MCF 10A (cell line): ENCODE results near the gene LIN7C. TPM values are rescaled to one million over a fixed set of nuclear protein-coding genes. Genes with fewer than 3 reads are reported as not detected.

Experiments
- BruUV-seq: library from RNA; stranded (reverse); fragments of 400-500 nt; replicated peaks from 2 replicates; lab custom pipeline; 2021; lab: Mats Ljungman, UMichigan
- CTCF ChIA-PET: fragments of 300-600 bp; sonication (Branson Sonifier 250); formaldehyde crosslinking; extraction: SDS; loops from one replicate; lab custom pipeline; 2021; ENCODE audit warnings: antibody characterized with exemption, inconsistent platforms; lab: Yijun Ruan, JAX
- POLR2A ChIA-PET: fragments of 300-600, 350-650 bp; sonication (Branson Sonifier 250); formaldehyde crosslinking; extraction: SDS; loops from one replicate; lab custom pipeline; 2020; ENCODE audit warnings: antibody characterized with exemption, inconsistent platforms; lab: Yijun Ruan, JAX
- DNase-seq: peaks from one replicate; pipeline ENCODE4 v3.0.0-alpha.2; 2018; ENCODE audit not compliant: unreplicated experiment
- H3K27ac Mint-ChIP-seq: one replicate; pipeline ENCODE4 v1.8.0; 2022; ENCODE audit warnings: mild to moderate bottlenecking, low read depth, mixed read lengths; ENCODE audit not compliant: unreplicated experiment
- H3K27me3 Mint-ChIP-seq: one replicate; pipeline ENCODE4 v1.8.0; 2022; ENCODE audit warnings: mixed read lengths; ENCODE audit not compliant: insufficient read depth, unreplicated experiment
- H3K36me3 Mint-ChIP-seq: one replicate; pipeline ENCODE4 v1.8.0; 2022; ENCODE audit warnings: mild to moderate bottlenecking, moderate library complexity, mixed read lengths; ENCODE audit not compliant: insufficient read depth, unreplicated experiment
- H3K4me1 Mint-ChIP-seq: one replicate; pipeline ENCODE4 v1.8.0; 2022; ENCODE audit warnings: mixed read lengths; ENCODE audit not compliant: insufficient read depth, unreplicated experiment
- H3K4me3 Mint-ChIP-seq: one replicate; pipeline ENCODE4 v1.8.0; 2022; ENCODE audit warnings: mild to moderate bottlenecking, moderate library complexity, mixed read lengths; ENCODE audit not compliant: unreplicated experiment
- H3K9me3 Mint-ChIP-seq: one replicate; pipeline ENCODE4 v1.8.0; 2022; ENCODE audit warnings: mixed read lengths; ENCODE audit not compliant: unreplicated experiment
- intact Hi-C: fragments of 100-400 bp; cut with micrococcal nuclease; formaldehyde crosslinking; loops from 2 replicates; pipeline ENCODE4 v1.14.1; 2022
- total RNA-seq: library from RNA; stranded (reverse); gene quantifications from 2 replicates; pipeline ENCODE4 v1.2.3, GENCODE V29; 2022
- TF ChIP-seq, protein P1 (sequence below): fragments of 200-600 bp; IDR thresholded peaks from one replicate; pipeline ENCODE4 v1.8.0; 2022; ENCODE audit warnings: antibody characterized with exemption, mild to moderate bottlenecking; ENCODE audit not compliant: unreplicated experiment

The LIN7C gene
- total RNA-seq, 1 experiment from 2014 or later: 47.7 TPM

DNA sequence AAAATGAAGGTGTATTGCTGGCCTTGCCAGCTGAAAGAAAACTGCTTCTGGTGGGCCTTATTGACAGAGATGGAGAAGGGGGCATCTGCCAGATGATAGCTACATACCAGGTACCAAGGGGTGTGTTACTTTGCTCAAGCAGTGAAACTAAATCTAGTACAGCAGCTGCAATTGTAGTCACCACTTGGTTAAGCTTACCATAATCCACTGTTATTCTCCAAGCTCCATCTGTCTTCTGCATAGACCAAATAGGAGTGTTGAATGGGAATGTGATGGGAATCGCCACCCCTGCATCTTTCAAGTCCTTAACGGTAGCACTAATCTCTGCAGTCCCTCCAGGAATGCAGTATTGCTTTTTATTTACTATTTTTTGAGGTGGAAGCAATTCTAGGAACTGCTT lies 45.8 kb upstream of the LIN7C start:
- no peak overlapping the region for H3K27ac Mint-ChIP-seq
- BruUV-seq: no TSS peak

DNA sequence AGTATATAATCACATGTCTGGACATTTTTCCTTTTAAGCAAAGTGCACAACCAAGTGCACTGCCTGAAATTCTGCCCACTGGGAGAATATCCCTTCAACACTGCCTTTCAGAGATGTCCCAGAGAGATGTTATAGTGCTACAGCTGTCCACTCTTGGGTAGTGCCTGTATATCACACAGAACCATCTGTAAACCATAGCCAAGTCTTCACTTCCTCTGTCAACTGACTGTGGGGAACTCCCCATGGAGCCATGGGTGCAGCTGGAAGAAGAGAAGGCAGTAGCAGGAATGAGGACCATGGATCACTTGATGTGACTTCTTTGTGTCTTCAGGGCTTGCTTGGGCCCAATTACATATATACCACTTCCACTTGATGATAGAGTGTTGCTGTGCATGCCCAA lies 44.6 kb upstream of the LIN7C start:
- H3K4me3 Mint-ChIP-seq: no peak overlapping the region
- no TSS peak for BruUV-seq
- ChIA-PET CTCF (no interaction called here), POLR2A (no interaction called here)
- H3K27ac Mint-ChIP-seq: no peak overlapping the region
- H3K9me3 Mint-ChIP-seq: no peaks in the 10 kb centered on the region
- TF ChIP-seq, protein P1, sequence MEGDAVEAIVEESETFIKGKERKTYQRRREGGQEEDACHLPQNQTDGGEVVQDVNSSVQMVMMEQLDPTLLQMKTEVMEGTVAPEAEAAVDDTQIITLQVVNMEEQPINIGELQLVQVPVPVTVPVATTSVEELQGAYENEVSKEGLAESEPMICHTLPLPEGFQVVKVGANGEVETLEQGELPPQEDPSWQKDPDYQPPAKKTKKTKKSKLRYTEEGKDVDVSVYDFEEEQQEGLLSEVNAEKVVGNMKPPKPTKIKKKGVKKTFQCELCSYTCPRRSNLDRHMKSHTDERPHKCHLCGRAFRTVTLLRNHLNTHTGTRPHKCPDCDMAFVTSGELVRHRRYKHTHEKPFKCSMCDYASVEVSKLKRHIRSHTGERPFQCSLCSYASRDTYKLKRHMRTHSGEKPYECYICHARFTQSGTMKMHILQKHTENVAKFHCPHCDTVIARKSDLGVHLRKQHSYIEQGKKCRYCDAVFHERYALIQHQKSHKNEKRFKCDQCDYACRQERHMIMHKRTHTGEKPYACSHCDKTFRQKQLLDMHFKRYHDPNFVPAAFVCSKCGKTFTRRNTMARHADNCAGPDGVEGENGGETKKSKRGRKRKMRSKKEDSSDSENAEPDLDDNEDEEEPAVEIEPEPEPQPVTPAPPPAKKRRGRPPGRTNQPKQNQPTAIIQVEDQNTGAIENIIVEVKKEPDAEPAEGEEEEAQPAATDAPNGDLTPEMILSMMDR: no peak
- no peaks in the 10 kb centered on the region for H3K27me3 Mint-ChIP-seq
- no peaks in the 10 kb centered on the region for H3K36me3 Mint-ChIP-seq
- intact Hi-C loops: no loop called here
- no peak for DNase-seq
- H3K4me1 Mint-ChIP-seq: peaks cover 8% of the 10 kb centered on the region

More for the DNA sequence above, 45.8 kb upstream of the LIN7C start:
- TF ChIP-seq, protein P1: no peak
- Mint-ChIP-seq H3K27me3 (no peaks in the 10 kb centered on the region), H3K36me3 (no peaks in the 10 kb centered on the region), H3K4me1 (peaks cover 8% of the 10 kb centered on the region), H3K9me3 (no peaks in the 10 kb centered on the region), H3K4me3 (no peak overlapping the region)
- POLR2A ChIA-PET: no interaction called here
- intact Hi-C loops: no loop called here
- no peak for DNase-seq
- CTCF ChIA-PET: no interaction called here

DNA sequence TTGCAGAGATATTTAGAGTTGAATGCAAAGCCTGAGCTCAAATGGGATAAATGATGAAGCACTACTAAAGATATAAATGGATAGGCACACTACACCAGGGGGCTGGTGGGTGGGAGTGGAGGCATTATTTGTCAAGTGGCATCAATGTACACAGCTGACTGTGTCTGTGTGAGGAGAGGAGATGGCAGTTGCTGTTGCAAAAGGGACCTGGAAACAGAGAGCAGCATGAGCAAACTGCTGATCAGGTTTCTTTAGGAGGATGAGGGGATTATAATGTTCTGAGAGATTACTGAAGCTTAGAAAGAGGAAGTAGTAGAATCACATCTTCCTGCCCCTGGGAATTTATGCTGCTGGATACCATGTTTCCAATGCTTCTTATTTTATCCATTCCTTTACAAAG lies 39.4 kb upstream of the LIN7C start:
- no peaks in the 10 kb centered on the region for H3K27me3 Mint-ChIP-seq
- DNase-seq: no peak
- ChIA-PET POLR2A (no interaction called here), CTCF (no interaction called here)
- intact Hi-C loops: no loop called here
- no peak overlapping the region for H3K27ac Mint-ChIP-seq
- no peaks in the 10 kb centered on the region for H3K9me3 Mint-ChIP-seq
- TF ChIP-seq, protein P1: no peak
- no peak overlapping the region for H3K4me3 Mint-ChIP-seq
- no TSS peak for BruUV-seq
- no peaks in the 10 kb centered on the region for H3K4me1 Mint-ChIP-seq
- no peaks in the 10 kb centered on the region for H3K36me3 Mint-ChIP-seq

DNA sequence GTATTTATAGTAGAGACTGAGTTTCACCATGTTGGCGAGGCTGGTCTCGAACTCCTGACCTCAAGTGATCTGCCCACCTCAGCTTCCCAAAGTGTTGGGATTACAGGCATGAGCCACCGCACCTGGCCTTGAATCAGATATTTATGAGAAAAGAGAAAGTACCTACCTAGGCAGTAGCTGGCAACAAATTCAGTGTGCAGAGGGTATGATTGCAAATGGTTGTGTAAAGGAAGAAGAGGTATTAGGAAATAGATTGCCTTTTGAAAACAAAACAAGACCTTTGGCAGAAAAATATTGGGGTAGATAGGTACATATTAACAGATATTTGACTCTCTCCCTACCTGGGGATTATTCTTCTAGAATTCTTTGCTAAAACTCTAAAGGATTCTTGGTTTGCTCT lies 38.5 kb upstream of the LIN7C start:
- Mint-ChIP-seq H3K36me3 (no peaks in the 10 kb centered on the region), H3K9me3 (no peaks in the 10 kb centered on the region), H3K27ac (no peak overlapping the region), H3K4me3 (no peak overlapping the region), H3K4me1 (no peaks in the 10 kb centered on the region), H3K27me3 (no peaks in the 10 kb centered on the region)
- POLR2A ChIA-PET: no interaction called here
- no peak for DNase-seq
- BruUV-seq: no TSS peak
- TF ChIP-seq, protein P1: no peak
- intact Hi-C loops: no loop called here
- CTCF ChIA-PET: interaction anchor here (0.6 kb wide), 2 partner anchors 33 to 1069 kb away, joined by 3 read pairs; no protein-coding TSS in a partner anchor
